Mammary epithelial cell (primary cell): ENCODE data around the gene AGXT.

Experiments used
- CTCF ChIP-seq, 2 donors: IDR thresholded peaks in 1 of 2; conservative IDR thresholded peaks in 1 of 2; 2 replicates each; pipeline ENCODE4 v1.5.1; 2011 to 2012; ENCODE audit warnings: inconsistent platforms in 2 of 2, low read length in 2 of 2, mild to moderate bottlenecking in 2 of 2, control low read depth in 1 of 2, low read depth in 1 of 2; ENCODE audit not compliant: insufficient read depth in 1 of 2; ENCODE audit errors: extremely low read depth in 1 of 2
- EZH2 ChIP-seq: IDR thresholded peaks from 2 replicates; pipeline ENCODE4 v1.6.1; 2012; ENCODE audit warnings: low read length, inconsistent platforms, borderline replicate concordance

DNA sequence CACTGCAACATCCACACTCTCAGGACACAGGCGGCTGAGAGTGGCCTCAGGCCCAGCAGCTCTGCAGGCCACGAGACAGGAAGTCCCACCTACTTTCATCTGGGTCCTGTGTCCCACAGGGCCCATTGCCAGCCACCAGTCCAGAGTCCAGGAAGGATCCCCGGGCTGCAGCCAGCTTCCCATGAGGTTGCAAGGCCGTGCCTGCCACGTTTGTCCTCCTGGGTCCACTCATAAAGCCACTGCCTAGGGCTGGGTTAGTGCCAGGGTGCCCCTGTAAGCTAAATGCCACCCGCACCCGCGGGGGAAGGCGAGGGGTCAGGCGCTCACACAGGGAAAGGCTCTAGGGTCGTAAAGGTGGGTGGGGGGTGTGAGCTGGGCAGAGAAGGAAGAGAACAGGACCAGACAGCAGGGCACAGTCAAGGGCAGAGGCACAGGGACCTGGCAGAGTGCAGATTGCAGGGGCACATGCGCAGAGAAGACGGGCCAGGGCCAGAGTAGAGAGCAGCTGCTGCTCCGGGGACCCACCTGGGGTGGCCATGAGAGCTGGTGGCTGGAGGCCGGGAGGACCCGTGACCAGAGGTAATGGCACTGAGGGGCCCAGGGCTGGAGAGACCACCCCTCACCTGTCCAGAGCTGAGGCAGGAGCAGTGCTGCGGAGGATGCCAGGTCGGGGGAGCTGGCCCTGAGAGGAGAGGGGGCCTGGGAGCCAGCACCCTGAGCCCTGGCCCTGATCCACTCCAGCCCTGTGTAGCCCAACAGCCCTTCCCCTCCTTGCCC lies 8.0 kb downstream of the AGXT start:
- no peak for TF ChIP-seq CTCF (conservative IDR thresholded peaks at IDR 0.05 in 1 of 2, IDR thresholded peaks at IDR 0.05 in 1 of 2; ENCODE audit: extremely low read depth in 1 of 2, insufficient read depth in 1 of 2, low read depth in 1 of 2, low read length in 2 of 2)
- TF ChIP-seq EZH2, result no peak
